Gastrocnemius medialis (tissue), 4 donors: ENCODE data around the gene B3GNT9. TPM values are rescaled to one million over a fixed set of nuclear protein-coding genes. Genes with fewer than 3 reads are reported as not detected.

ENCODE experiments used
- ATAC-seq, 2 donors: fragments of 150-250 bp; one replicate each; pipeline ENCODE4 v1.9.1; 2016
- DNase-seq, 2 donors: peaks; one replicate each; pipeline ENCODE4 v3.0.0-alpha.2; 2019
- H3K27ac ChIP-seq, 4 donors: fragments of 200-600 bp; sonication (generic); 1 replicate in 1 of 4; 2 replicates in 3 of 4; pipeline ENCODE4 v1.5.1; 2016 to 2018; ENCODE audit warnings: mild to moderate bottlenecking in 2 of 4, moderate library complexity in 1 of 4
- H3K27me3 ChIP-seq, 3 donors: fragments of 200-600 bp; sonication (generic) in 2 of 3; 1 replicate in 1 of 3; 2 replicates in 2 of 3; pipeline versions ENCODE4 v1.5.1 to v1.6.0; 2016 to 2019; ENCODE audit warnings: mild to moderate bottlenecking in 1 of 3, moderate library complexity in 1 of 3
- H3K36me3 ChIP-seq, 2 donors: fragments of 200-600 bp; sonication (generic) in 1 of 2; one replicate each; pipeline ENCODE4 v1.5.1; 2017 to 2018
- H3K4me1 ChIP-seq, 2 donors: fragments of 200-600 bp; sonication (generic) in 1 of 2; one replicate each; pipeline ENCODE4 v1.5.1; 2016 to 2017; ENCODE audit warnings: mild to moderate bottlenecking in 2 of 2
- H3K4me3 ChIP-seq, 4 donors: fragments of 200-600 bp; sonication (generic) in 3 of 4; 1 replicate in 1 of 4; 2 replicates in 3 of 4; pipeline ENCODE4 v1.5.1; 2016 to 2019; ENCODE audit warnings: mild to moderate bottlenecking in 2 of 4
- H3K9me3 ChIP-seq, 3 donors: fragments of 200-600 bp; sonication (generic) in 2 of 3; 1 replicate in 1 of 3; 2 replicates in 2 of 3; pipeline ENCODE4 v1.5.1; 2016 to 2019
- POLR2A ChIP-seq, 2 donors: fragments of 450-650 bp; IDR thresholded peaks; one replicate each; pipeline ENCODE4 v1.6.1; 2017; ENCODE audit warnings: antibody characterized with exemption in 2 of 2, mild to moderate bottlenecking in 2 of 2, moderate library complexity in 2 of 2
- in situ Hi-C, 4 donors: fragments of 200-750 bp; cut with MboI; loops; one replicate each; pipeline versions ENCODE4 v1.15.0 to v1.8.0; 2017; ENCODE audit warnings: low sequenced_read_pairs in 4 of 4
- intact Hi-C: fragments of 100-400 bp; cut with DNase I; formaldehyde crosslinking; loops from one replicate; pipeline ENCODE4 v1.15.1; 2023; ENCODE audit warnings: low total_unique reads
- total RNA-seq, 4 donors: library from RNA; depleted of rRNA; stranded (reverse); fragments of >200 nt; gene quantifications; one replicate each; pipeline versions ENCODE4 v1.1.0 to v1.2.3, GENCODE V29; 2016
- TF ChIP-seq, protein P1 (sequence below), 5 experiments: fragments of 450-650 bp in 3 of 5; fragments of 200-600 bp in 2 of 5; sonication (generic) in 2 of 5; IDR thresholded peaks in 4 of 5; conservative IDR thresholded peaks in 1 of 5; 1 replicate in 4 of 5; 2 replicates in 1 of 5; pipeline ENCODE4 v1.5.1; 2016 to 2019; ENCODE audit warnings: antibody characterized with exemption in 5 of 5, mild to moderate bottlenecking in 3 of 5, moderate library complexity in 3 of 5

Gene B3GNT9
- total RNA-seq, 4 donors from 2014 or later = 1.5 to 3.1 (median 2.6) TPM

DNA sequence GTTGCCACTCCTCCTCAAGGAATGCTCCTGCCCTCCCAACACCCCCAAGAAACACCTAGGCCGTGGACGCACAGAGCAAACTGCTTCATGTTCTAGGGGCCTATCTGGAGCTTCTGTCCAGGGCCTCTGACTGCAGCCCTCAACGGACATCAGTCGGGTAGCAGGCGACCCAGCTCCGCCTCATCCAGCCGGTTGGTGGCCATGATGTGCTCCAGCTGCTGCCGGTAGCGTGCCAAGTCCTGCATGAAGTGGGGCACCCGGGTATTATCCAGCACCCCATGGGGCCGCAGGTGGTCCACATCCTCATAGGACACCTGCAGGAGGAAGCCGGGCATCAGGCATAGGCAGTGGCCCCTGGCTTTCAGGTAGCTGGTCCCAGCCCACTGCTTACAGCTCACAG, 25.9 kb upstream of the B3GNT9 start:
- Histone ChIP-seq H3K4me1 (peaks cover 34 to 54% of the 10 kb centered on the region in 2 donors), H3K27ac (peak overlapping the region; percentile 15 to 100 (median 95)), H3K9me3 (no peaks in the 10 kb centered on the region), H3K4me3 (no peak overlapping the region), H3K36me3 (no peaks in the 10 kb centered on the region), H3K27me3 (no peaks in the 10 kb centered on the region)
- no peak for DNase-seq
- TF ChIP-seq, protein P1, sequence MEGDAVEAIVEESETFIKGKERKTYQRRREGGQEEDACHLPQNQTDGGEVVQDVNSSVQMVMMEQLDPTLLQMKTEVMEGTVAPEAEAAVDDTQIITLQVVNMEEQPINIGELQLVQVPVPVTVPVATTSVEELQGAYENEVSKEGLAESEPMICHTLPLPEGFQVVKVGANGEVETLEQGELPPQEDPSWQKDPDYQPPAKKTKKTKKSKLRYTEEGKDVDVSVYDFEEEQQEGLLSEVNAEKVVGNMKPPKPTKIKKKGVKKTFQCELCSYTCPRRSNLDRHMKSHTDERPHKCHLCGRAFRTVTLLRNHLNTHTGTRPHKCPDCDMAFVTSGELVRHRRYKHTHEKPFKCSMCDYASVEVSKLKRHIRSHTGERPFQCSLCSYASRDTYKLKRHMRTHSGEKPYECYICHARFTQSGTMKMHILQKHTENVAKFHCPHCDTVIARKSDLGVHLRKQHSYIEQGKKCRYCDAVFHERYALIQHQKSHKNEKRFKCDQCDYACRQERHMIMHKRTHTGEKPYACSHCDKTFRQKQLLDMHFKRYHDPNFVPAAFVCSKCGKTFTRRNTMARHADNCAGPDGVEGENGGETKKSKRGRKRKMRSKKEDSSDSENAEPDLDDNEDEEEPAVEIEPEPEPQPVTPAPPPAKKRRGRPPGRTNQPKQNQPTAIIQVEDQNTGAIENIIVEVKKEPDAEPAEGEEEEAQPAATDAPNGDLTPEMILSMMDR (IDR thresholded peaks at IDR 0.05 in 4 of 5, conservative IDR thresholded peaks at IDR 0.05 in 1 of 5) = no peak
- no peak for TF ChIP-seq POLR2A (IDR thresholded peaks at IDR 0.05)
- ATAC-seq = no peak
- in situ Hi-C loops (no loop called here), intact Hi-C loops (no loop called here)

DNA sequence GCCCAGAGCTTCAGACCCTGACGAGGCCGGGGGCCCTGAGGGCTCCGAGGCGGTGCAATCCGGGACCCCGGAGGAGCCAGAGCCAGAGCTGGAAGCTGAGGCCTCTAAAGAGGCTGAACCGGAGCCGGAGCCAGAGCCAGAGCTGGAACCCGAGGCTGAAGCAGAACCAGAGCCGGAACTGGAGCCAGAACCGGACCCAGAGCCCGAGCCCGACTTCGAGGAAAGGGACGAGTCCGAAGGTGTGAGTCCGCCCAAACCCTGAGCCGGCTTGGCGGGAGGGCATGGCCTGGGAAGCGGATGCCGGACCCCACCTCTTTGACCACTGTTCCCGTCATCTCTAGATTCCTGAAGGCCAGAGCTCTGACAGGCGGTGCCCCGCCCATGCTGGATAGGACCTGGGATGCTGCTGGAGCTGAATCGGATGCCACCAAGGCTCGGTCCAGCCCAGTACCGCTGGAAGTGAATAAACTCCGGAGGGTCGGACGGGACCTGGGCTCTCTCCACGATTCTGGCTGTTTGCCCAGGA, 24.0 kb upstream of the B3GNT9 start:
- Histone ChIP-seq H3K9me3 (no peaks in the 10 kb centered on the region), H3K36me3 (no peaks in the 10 kb centered on the region), H3K4me1 (peaks cover 46 to 63% of the 10 kb centered on the region in 2 donors), H3K27me3 (no peaks in the 10 kb centered on the region), H3K27ac (peak overlapping the region; percentile 94 to 100 (median 96)), H3K4me3 (peak overlapping the region; percentile 61 to 67 (median 65))
- intact Hi-C loops (loop anchor here (5.0 kb wide), 1 partner anchor 68 kb away; no protein-coding TSS in a partner anchor), in situ Hi-C loops (no loop called here)
- DNase-seq (no peak), ATAC-seq (no peak)
- TF ChIP-seq POLR2A (IDR thresholded peaks at IDR 0.05) = no peak
- TF ChIP-seq, protein P1 (IDR thresholded peaks at IDR 0.05 in 4 of 5, conservative IDR thresholded peaks at IDR 0.05 in 1 of 5) = no peak

DNA sequence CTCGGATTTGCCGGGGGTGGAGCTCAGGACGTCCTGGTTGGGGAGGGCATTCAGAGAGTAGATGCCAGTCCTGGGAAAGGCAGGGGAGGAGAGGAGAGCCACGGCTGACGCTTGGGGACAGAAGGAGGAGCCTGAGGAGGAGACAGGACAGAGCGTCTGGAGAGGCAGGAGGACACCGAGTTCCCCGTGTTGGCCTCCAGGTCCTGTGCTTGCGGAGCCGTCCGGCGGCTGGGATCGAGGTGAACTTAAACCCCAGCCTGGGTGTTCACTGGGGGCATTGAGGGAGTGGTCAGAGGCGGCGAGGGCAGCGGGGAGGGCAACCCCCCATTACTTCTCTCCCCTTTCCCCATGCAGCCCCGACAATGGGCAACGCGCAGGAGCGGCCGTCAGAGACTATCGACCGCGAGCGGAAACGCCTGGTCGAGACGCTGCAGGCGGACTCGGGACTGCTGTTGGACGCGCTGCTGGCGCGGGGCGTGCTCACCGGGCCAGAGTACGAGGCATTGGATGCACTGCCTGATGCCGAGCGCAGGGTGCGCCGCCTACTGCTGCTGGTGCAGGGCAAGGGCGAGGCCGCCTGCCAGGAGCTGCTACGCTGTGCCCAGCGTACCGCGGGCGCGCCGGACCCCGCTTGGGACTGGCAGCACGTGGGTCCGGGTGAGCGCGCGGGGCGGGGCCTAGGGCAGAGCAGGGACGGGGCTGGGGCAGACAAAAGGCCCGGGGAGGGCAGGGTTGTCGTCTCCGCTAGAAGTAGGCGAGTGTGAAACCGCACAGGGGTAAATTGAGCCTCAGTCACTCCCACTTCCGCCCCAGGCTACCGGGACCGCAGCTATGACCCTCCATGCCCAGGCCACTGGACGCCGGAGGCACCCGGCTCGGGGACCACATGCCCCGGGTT, 23.3 kb upstream of the B3GNT9 start:
- peak; percentile 78 to 88 for TF ChIP-seq POLR2A (IDR thresholded peaks at IDR 0.05)
- TF ChIP-seq, protein P1 (IDR thresholded peaks at IDR 0.05 in 4 of 5, conservative IDR thresholded peaks at IDR 0.05 in 1 of 5) = peak; percentile 9 to 55 (median 30)

DNA sequence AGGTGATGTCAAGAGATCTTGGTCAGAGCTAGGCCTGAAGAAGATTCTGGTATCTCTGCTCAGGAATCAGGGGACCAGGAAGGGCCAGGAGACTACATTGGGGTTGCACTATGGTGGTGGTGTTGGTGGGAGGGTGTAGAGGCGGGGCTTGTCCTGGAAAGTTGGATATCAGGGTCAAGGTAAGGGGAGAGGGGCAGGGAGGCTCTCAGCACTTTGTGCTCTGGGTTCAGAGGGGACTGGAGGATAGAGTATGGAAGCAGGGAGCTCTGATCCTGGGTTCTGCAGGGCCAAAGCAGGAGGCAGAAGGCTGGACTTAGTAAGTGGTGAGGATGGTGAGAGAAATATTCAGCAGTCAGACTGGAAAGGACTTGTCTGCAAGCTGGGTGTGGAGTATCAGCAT, 22.5 kb upstream of the B3GNT9 start:
- ATAC-seq = peak in 1 of 2 donors; percentile 3

More for the DNA sequence above, 23.3 kb upstream of the B3GNT9 start:
- Histone ChIP-seq H3K9me3 (no peaks in the 10 kb centered on the region), H3K27ac (peak overlapping the region; percentile 94 to 100 (median 96)), H3K36me3 (no peaks in the 10 kb centered on the region), H3K4me3 (peak overlapping the region; percentile 61 to 67 (median 65)), H3K27me3 (no peaks in the 10 kb centered on the region), H3K4me1 (peaks cover 52 to 70% of the 10 kb centered on the region in 2 donors)
- in situ Hi-C loops (no loop called here), intact Hi-C loops (loop anchor here (5.0 kb wide), 1 partner anchor 68 kb away; no protein-coding TSS in a partner anchor)
- peak; percentile 56 to 65 for ATAC-seq
- peak; percentile 89 to 96 for DNase-seq

More for the DNA sequence above, 22.5 kb upstream of the B3GNT9 start:
- Histone ChIP-seq H3K4me1 (peaks cover 57 to 67% of the 10 kb centered on the region in 2 donors), H3K9me3 (no peaks in the 10 kb centered on the region), H3K27ac (peak overlapping the region; percentile 94 to 100 (median 96)), H3K4me3 (peak overlapping the region; percentile 61 to 67 (median 65)), H3K27me3 (no peaks in the 10 kb centered on the region), H3K36me3 (no peaks in the 10 kb centered on the region)
- TF ChIP-seq POLR2A (IDR thresholded peaks at IDR 0.05) = no peak
- no peak for DNase-seq
- in situ Hi-C loops = no loop called here
- intact Hi-C loops = loop anchor here (5.0 kb wide), 1 partner anchor 69 kb away; no protein-coding TSS in a partner anchor
